Activated CD4-positive, CD25-positive, alpha-beta regulatory T cell (primary cell): ENCODE measurements around the gene ZMIZ1.
A peak's percentile ranks its signal among the peaks of the same experiment; 100 is the strongest.

Experiments
- DNase-seq, 4 experiments: peaks; one replicate each; lab custom pipeline; 2025; lab: John Stamatoyannopoulos, UW

ZMIZ1 gene

GRCh38 chr10:79232864-79233263 is 164.1 kb downstream of the ZMIZ1 start:
- DNase-seq = no peak

DNA sequence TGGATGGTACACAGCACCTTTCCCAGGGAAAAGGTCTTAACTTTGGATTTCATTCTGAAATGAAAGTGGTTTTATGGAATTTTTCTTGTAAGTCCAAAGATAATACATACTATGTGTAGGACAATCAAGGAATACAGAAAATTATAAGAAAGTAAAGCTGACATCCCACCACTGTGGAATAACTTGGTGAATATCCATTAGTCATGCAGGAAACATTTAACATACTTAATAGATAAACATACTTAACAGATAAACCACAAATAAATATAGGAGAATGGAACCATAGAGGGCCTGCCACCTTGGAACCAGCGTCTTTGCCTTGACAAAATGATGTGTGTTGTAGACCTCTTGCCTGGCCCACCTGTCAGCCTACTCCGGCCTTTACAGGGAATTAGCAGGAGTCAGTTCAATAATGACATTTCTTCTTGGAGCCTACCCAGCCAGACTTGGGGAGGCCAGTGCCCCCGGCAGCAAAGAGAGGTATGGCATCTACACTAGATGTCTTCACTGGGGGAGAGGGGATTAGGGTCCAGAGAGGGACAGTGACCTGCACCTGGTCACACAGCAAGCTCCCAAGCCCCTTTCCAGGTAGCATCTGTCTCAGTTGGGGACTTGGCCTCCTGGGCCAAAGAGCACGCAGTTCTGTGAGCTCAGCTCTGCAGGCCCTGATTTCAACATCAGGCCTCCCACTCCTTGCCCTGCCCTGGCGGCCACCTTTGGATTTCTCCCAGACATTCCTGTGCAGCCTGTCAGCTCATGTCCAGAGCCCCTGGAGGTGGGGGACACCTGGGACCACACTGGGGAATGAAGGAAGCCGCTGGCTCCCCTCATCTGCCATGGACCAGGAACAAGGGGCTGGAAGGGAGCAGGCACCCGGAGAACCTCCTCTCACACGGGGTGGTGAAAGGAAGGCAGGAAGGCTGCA is 165.9 kb downstream of the ZMIZ1 start:
- DNase-seq = no peak

- DNase-seq = no peak
Observed at GRCh38 chr10:79235765-79236432, 167.1 kb downstream of the ZMIZ1 start.

- no peak for DNase-seq
Observed at GRCh38 chr10:79236433-79236765, 167.6 kb downstream of the ZMIZ1 start.

GRCh38 chr10:79237454-79238157 is 168.8 kb downstream of the ZMIZ1 start:
- no peak for DNase-seq

DNA sequence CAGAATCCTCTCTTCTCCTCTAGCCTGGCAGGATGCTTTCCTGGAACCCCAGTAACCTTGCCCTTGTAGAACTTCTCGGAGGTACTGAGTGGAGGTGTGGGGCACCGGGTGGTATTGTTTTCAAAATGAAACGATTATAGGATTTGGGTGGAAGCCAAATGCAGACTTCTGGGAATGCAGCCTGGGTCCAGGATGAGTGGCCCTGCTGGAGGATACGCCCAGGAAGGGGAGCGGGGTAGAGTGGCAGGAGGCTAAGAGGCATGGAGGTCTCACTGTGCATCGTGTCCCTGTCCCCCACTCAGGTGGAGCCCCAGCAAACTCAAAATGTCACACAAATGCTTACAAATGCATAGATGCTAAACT is 169.4 kb downstream of the ZMIZ1 start:
- no peak for DNase-seq

- no peak for DNase-seq
Observed at GRCh38 chr10:79238606-79239005, 169.8 kb downstream of the ZMIZ1 start.

GRCh38 chr10:79239275-79239779 is 170.6 kb downstream of the ZMIZ1 start:
- DNase-seq = no peak

- DNase-seq = no peak
Observed at GRCh38 chr10:79239924-79240581, 171.3 kb downstream of the ZMIZ1 start.

DNA sequence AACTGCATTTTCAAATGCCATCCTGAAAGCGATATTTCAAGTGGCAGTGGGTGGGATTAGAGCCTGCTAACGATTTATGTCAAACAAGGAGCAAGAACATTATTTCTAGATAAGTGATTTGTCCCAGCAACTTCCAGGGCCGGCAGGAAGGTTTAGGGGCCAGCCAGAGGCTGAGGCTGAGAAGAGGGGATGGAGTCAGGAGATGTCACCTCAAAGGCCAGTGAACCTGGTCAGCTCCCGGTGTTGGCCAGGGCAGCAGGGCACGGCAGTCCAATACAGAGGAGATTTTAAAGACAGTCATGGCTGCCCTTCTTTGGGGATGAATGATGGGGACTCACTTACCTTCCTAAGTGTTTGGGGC is 172.8 kb downstream of the ZMIZ1 start:
- DNase-seq = no peak

DNA sequence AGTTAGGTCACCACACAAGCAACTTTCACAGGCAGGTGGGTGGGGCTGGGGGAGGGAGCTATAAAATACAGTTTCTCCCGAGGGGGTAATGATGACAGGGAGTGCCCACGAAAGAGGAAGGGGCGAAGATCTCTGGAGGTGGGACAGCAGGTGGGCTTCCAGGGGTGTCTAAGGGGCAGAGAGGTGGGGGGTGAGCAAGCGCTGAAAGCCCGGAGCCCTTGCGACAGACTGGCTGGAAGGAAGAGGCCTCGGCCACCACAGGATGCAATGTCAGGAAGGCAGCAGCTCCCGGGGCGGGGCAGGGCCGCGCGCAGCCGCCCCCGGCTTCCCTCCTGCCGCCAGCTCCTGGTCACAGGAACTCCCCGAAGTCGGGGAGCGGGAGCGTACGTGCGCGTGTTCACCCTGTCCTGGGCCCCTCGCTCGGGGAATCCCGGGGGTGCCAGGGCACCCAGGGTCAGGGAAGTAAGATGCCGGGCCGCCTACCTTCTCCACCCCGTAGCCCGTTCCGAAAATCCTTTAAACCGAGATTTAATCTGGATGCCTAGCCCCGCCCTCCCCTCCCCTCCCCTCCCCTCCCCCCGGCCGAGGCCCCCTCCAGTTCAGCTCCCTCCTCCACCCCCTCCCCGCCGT is 173.3 kb downstream of the ZMIZ1 start:
- DNase-seq = no peak

GRCh38 chr10:79242620-79243152 is 173.9 kb downstream of the ZMIZ1 start:
- DNase-seq = peak in 3 of 4 experiments; percentile 9 to 36 (median 26)

GRCh38 chr10:79243181-79244067 is 174.7 kb downstream of the ZMIZ1 start:
- DNase-seq = peak; percentile 16 to 46 (median 28)

GRCh38 chr10:79244068-79244442 is 175.3 kb downstream of the ZMIZ1 start:
- DNase-seq = no peak

GRCh38 chr10:79244841-79245504 is 176.2 kb downstream of the ZMIZ1 start:
- no peak for DNase-seq

GRCh38 chr10:79245539-79246208 is 176.9 kb downstream of the ZMIZ1 start:
- DNase-seq = no peak

DNA sequence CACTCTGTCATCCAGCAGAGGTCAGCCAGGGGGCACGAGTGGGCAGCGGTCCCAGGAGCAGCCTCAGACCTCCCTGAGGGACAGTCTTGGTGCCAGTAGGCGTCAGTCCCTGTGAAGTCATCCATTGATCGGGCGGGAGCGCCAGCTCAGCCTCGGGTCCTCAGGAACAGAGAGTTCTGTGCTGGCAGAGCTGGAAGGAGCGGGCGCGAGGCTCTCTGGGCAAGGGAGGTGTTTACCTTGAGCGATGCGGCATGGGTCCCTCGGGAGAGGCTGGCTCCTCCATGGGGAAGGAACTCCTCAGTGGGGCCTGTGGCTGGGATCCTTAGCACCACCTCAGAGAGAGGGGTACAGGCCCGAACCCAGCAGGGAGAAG is 177.4 kb downstream of the ZMIZ1 start:
- DNase-seq = no peak

DNA sequence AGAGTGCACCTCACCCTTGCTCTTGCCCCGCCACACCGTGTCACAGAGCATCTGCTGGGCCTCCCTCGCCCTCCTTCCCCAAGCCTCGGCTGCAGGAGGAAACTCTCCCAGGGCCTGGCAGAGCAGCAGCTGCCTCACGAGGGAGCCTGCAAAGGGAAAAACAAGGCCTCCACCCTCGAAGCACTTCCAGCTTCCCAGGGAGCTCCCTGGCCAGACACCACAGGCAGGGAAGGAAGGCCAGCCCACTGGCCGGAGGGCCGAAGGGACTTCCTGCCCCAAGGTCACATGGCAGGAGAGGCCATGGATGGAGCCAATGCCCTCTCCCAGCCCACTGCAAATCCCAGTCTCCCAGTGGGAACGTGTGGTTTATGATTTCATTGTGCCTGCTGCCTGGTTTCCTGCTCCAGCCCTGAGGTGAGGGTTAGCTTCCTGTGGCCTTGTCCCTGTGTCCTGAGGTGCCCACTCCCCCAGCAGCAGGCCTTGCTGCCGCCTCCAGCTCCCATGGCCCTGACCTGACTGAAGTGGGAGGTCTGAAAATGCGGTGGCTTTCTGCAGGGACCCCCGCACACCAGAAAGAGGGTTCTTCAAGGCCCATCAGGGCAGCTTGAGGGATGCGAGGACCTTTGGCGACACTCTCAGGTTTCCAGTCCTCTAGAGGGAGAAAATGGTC is 178.0 kb downstream of the ZMIZ1 start:
- no peak for DNase-seq
